ENCODE data around the gene NLRX1. TPM values are rescaled to one million over a fixed set of nuclear protein-coding genes. Genes with fewer than 3 reads are reported as not detected.
"Not testable (repeated sequence)": the region's sequence is repeated elsewhere in the genome, so short reads cannot be mapped to it uniquely, and the experiment has no call there.

Gene NLRX1
- total and polyA plus RNA-seq, 10 donors, result 3.6 to 18.7 (median 14.0) TPM

- Histone ChIP-seq H3K36me3 (peaks cover 0 to 21% (median 0%) of the 10 kb centered on the region in 6 donors), H3K4me1 (peaks cover 0 to 87% (median 25%) of the 10 kb centered on the region in 6 donors), H3K27ac (peak overlapping the region in 1 of 8 donors; percentile 7), H3K4me3 (no peak overlapping the region), H3K9me3 (no peaks in the 10 kb centered on the region), H3K27me3 (replicated peaks in 1 of 7) (no peaks in the 10 kb centered on the region)
- no peak for TF ChIP-seq POLR2AphosphoS5 (IDR thresholded peaks at IDR 0.05)
- no peak for TF ChIP-seq CTCF (IDR thresholded peaks at IDR 0.05 in 8 of 11, conservative IDR thresholded peaks at IDR 0.05 in 3 of 11)
- TF ChIP-seq POLR2A (IDR thresholded peaks at IDR 0.05), result no peak
- WGBS, 5 donors, result 42 to 57% (median 48%) methylated on average over 2 of the region's 2 CpGs
- intact Hi-C loops (cut with DNase I; ENCODE audit: low total_unique reads), result no loop called here
- no peak for DNase-seq
Measured at GRCh38 chr11:119222308-119222707, 53.8 kb downstream of the NLRX1 start.

- Histone ChIP-seq H3K27me3 (replicated peaks in 1 of 7) (no peaks in the 10 kb centered on the region), H3K27ac (peak overlapping the region in 1 of 8 donors; percentile 7), H3K36me3 (peaks cover 0 to 26% (median 0%) of the 10 kb centered on the region in 6 donors), H3K4me1 (peaks cover 0 to 87% (median 25%) of the 10 kb centered on the region in 6 donors), H3K9me3 (no peaks in the 10 kb centered on the region), H3K4me3 (no peak overlapping the region)
- intact Hi-C loops (cut with DNase I; ENCODE audit: low total_unique reads), result no loop called here
- TF ChIP-seq CTCF (IDR thresholded peaks at IDR 0.05 in 8 of 11, conservative IDR thresholded peaks at IDR 0.05 in 3 of 11) (no peak), POLR2AphosphoS5 (IDR thresholded peaks at IDR 0.05) (no peak), POLR2A (IDR thresholded peaks at IDR 0.05) (no peak)
- 93 to 99% (median 95%) methylated on average over 5 of the region's 5 CpGs for WGBS, 5 donors
- DNase-seq, result no peak
Measured at GRCh38 chr11:119222891-119223290, 54.4 kb downstream of the NLRX1 start.

GRCh38 chr11:119223856-119224255 is 55.3 kb downstream of the NLRX1 start:
- Histone ChIP-seq H3K27ac (no peak overlapping the region), H3K4me1 (peaks cover 5 to 87% (median 28%) of the 10 kb centered on the region in 6 donors), H3K36me3 (peaks cover 0 to 35% (median 0%) of the 10 kb centered on the region in 6 donors), H3K27me3 (replicated peaks in 1 of 7) (no peaks in the 10 kb centered on the region), H3K4me3 (no peak overlapping the region), H3K9me3 (no peaks in the 10 kb centered on the region)
- 86 to 100% (median 94%) methylated on average over 1 of the region's 1 CpG for WGBS, 5 donors
- intact Hi-C loops (cut with DNase I; ENCODE audit: low total_unique reads), result no loop called here
- TF ChIP-seq CTCF (IDR thresholded peaks at IDR 0.05 in 8 of 11, conservative IDR thresholded peaks at IDR 0.05 in 3 of 11), result no peak
- no peak for TF ChIP-seq POLR2AphosphoS5 (IDR thresholded peaks at IDR 0.05)
- TF ChIP-seq POLR2A (IDR thresholded peaks at IDR 0.05), result no peak
- DNase-seq, result no peak

GRCh38 chr11:119228535-119229287 is 60.2 kb downstream of the NLRX1 start:
- intact Hi-C loops (cut with DNase I; ENCODE audit: low total_unique reads); H3K4me3 ChIP-seq; DNase-seq; H3K27me3 ChIP-seq (replicated peaks in 1 of 7); H3K9me3 ChIP-seq: not testable (repeated sequence)
- Histone ChIP-seq H3K4me1 (peaks cover 0 to 71% (median 21%) of the 10 kb centered on the region in 6 donors), H3K27ac (peak overlapping the region in 1 of 8 donors; percentile 5), H3K36me3 (peaks cover 0 to 55% (median 13%) of the 10 kb centered on the region in 6 donors)
- WGBS, 5 donors, result 64 to 77% (median 72%) methylated on average over 9 of the region's 9 CpGs
